Fibroblast of skin of back (primary cell): ENCODE measurements around the gene EEF1AKMT2. TPM values are rescaled to one million over a fixed set of nuclear protein-coding genes. Genes with fewer than 3 reads are reported as not detected.
"Not testable (repeated sequence)": the region's sequence is repeated elsewhere in the genome, so short reads cannot be mapped to it uniquely, and the experiment has no call there.

Source experiments
- DNase-seq: peaks from one replicate; pipeline ENCODE4 v3.0.0-alpha.2; 2013
- polyA plus RNA-seq, 2 experiments: library from polyadenylated mRNA; unstranded; fragments of 120-200 nt; gene quantifications; one replicate each; pipeline ENCODE4 v1.2.1, GENCODE V29; 2013; ENCODE audit not compliant: insufficient read length in 2 of 2

EEF1AKMT2 gene
- polyA plus RNA-seq (2013, experiment 1 of 2; ENCODE audit: insufficient read length): 26.5 TPM
- 24.4 TPM for polyA plus RNA-seq (2013, experiment 2 of 2; ENCODE audit: insufficient read length)

GRCh38 chr10:124791547-124792348, at the start of gene EEF1AKMT2:
Gene EEF1AKMT2, minus strand, starts transcription at chr10:124791887. Its CDS starts 54 bp downstream, at chr10:124791833.
- peak; percentile 87 for DNase-seq

GRCh38 chr10:124837687-124838086, 46.0 kb upstream of the EEF1AKMT2 start:
- DNase-seq: no peak

- no peak for DNase-seq
Measured at GRCh38 chr10:124831116-124831515, 39.4 kb upstream of the EEF1AKMT2 start.

- no peak for DNase-seq
Measured at GRCh38 chr10:124830445-124830844, 38.8 kb upstream of the EEF1AKMT2 start.

GRCh38 chr10:124829447-124830115, 37.9 kb upstream of the EEF1AKMT2 start:
- no peak for DNase-seq

- peak; percentile 15 for DNase-seq
Measured at GRCh38 chr10:124827474-124827873, 35.8 kb upstream of the EEF1AKMT2 start.

- no peak for DNase-seq
Measured at GRCh38 chr10:124826262-124826661, 34.6 kb upstream of the EEF1AKMT2 start.

GRCh38 chr10:124825702-124826101, 34.0 kb upstream of the EEF1AKMT2 start:
- no peak for DNase-seq

GRCh38 chr10:124824932-124825331, 33.2 kb upstream of the EEF1AKMT2 start:
- DNase-seq: not testable (repeated sequence)

GRCh38 chr10:124824507-124824906, 32.8 kb upstream of the EEF1AKMT2 start:
- DNase-seq: no peak

- no peak for DNase-seq
Measured at GRCh38 chr10:124821520-124821919, 29.8 kb upstream of the EEF1AKMT2 start.

- DNase-seq: no peak
Measured at GRCh38 chr10:124820121-124820520, 28.4 kb upstream of the EEF1AKMT2 start.

GRCh38 chr10:124802313-124802675, 10.6 kb upstream of the EEF1AKMT2 start:
- DNase-seq: peak; percentile 4

- DNase-seq: no peak
Measured at GRCh38 chr10:124799211-124799610, 7.5 kb upstream of the EEF1AKMT2 start.

GRCh38 chr10:124798781-124799180, 7.1 kb upstream of the EEF1AKMT2 start:
- no peak for DNase-seq

- DNase-seq: no peak
Measured at GRCh38 chr10:124798364-124798763, 6.7 kb upstream of the EEF1AKMT2 start.

- no peak for DNase-seq
Measured at GRCh38 chr10:124792998-124793352, 1.3 kb upstream of the EEF1AKMT2 start.

GRCh38 chr10:124782900-124783299, 8.8 kb downstream of the EEF1AKMT2 start:
- not testable (repeated sequence) for DNase-seq

- no peak for DNase-seq
Measured at GRCh38 chr10:124768791-124769190, 22.9 kb downstream of the EEF1AKMT2 start.

- DNase-seq: no peak
Measured at GRCh38 chr10:124765256-124765655, 26.4 kb downstream of the EEF1AKMT2 start.

GRCh38 chr10:124763267-124763666, 28.4 kb downstream of the EEF1AKMT2 start:
- DNase-seq: peak; percentile 46

GRCh38 chr10:124762281-124762680, 29.4 kb downstream of the EEF1AKMT2 start:
- no peak for DNase-seq

- DNase-seq: no peak
Measured at GRCh38 chr10:124756156-124756903, 35.4 kb downstream of the EEF1AKMT2 start.
